RCC 7860 (cell line): ENCODE results near the gene HOXB5.

Experiments used
- DNase-seq: peaks from one replicate; pipeline ENCODE4 v3.0.0-alpha.2; 2015; ENCODE audit warnings: low spot score
- FAIRE-seq: peaks from 2 replicates; lab custom pipeline; 2012; peaks lifted over from hg19 to GRCh38; lab: Jason Lieb, UNC

The HOXB5 gene

GRCh38 chr17:48551596-48552465 is 41.7 kb downstream of the HOXB5 start:
- DNase-seq: no peak
- no peak for FAIRE-seq

DNA sequence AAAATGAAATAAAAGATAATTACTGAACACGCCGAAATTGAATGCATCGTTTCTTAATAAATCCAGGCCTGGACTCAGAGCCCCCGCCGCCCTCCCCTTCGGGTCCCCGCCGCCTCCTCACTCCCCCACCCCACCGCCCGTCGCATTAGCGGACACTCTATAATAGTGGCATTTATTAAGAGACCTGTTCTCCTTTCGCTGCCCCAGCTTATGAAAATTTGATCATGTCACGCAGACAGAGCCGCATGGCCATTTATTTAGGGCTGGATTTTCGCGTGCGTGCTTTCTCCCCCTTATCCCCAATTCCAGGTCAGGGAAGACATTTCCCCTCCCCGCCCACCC is 42.4 kb downstream of the HOXB5 start:
- DNase-seq (no peak), FAIRE-seq (no peak)

- FAIRE-seq: no peak
These were observed 42.9 kb downstream of the HOXB5 start for GRCh38 chr17:48550502-48551213.

DNA sequence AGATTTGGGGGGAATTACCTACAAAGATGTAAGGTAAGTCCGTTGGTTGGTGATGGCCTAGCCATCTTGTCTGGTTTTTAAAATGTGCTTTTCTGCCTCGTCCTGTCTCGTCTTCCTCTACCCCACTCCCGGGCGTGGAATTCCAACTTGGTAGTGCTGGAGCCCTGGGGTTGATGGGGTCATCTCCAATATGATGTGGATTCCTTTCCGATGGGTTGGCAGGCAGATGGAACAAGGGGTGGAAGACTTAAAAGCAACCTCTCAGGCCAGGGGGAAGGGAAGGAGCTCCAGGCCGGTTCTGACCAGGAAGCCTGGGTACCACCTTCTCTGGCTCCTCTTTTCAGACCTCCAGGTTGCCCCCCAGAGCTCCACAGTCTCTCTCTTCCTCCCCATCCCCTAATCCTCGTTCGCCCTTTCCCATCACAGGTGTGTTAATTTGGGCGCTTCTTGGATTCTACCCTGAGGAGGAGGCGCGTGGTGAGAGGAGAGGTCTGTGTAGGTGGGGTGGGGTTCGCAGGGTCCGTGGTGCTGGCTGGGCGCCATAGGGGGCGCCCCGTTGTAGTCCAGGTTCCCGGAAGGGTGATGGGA is 43.6 kb downstream of the HOXB5 start:
- DNase-seq (no peak), FAIRE-seq (no peak)

More at GRCh38 chr17:48550502-48551213, 42.9 kb downstream of the HOXB5 start:
- no peak for DNase-seq

DNA sequence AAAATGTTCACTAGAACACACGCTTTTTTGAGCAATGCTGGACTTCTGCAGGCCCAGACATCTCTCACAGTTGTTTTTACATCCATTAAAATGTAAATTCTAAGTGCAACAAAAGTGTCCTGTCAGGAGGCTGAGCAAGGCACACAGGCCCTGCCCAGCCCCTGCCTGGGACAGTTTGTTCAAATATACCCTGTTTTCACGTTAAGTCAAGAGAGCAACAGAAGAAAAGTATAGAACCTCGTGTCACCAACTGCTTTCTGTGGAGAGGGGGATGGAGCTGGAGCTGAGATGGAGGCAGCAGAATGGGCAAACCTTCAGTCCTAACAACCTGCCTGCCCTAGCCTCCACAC is 44.3 kb downstream of the HOXB5 start:
- no peak for DNase-seq
- no peak for FAIRE-seq

GRCh38 chr17:48548523-48549280 is 44.9 kb downstream of the HOXB5 start:
- FAIRE-seq: no peak

GRCh38 chr17:48547808-48548522 is 45.6 kb downstream of the HOXB5 start:
- FAIRE-seq (no peak), DNase-seq (no peak)

More at GRCh38 chr17:48548523-48549280, 44.9 kb downstream of the HOXB5 start:
- DNase-seq: no peak

DNA sequence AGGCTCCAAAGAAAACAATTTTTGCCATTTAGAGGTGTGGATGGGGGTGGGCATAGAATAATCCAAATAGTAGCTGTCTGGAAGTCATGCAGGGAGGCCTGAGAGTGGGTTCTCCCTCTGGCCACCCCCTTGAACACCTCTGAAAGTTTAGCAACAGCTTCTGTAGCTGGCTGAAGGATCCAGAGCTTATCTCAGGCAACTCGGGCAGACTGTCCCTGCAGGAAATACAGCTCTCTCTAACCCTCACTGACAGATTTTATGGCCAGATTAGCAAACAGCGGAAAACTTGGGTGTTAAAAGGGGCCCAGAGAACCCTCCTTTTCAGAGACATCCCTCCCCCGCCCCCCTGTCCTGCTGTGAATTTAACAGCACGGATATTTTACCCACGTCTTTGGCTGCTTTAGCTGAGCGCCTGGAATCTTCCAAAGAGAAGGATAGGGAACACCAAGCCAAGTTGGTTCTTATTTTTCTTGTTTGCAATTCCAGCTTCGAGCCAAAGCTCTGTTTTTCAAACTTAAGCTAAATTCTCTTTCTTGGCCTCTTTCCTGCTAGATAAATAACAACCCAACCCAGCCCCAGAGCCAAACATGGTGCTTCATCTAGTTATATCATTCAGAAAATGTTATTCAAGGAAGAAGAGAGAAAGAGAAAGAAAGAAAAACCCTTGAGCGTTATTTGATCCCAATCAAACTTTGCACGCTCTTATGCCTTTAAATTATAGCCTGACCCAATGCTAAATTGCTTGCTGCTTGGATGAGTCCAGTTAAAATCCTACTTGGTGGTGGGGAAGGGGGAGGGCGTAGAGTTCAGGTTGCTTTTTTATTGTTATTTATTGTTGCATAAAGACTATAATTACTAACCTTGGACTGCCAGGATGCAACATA is 46.4 kb downstream of the HOXB5 start:
- no peak for FAIRE-seq

GRCh38 chr17:48546137-48546923 is 47.2 kb downstream of the HOXB5 start:
- DNase-seq (no peak), FAIRE-seq (no peak)

More for the DNA sequence above, 46.4 kb downstream of the HOXB5 start:
- DNase-seq: no peak

DNA sequence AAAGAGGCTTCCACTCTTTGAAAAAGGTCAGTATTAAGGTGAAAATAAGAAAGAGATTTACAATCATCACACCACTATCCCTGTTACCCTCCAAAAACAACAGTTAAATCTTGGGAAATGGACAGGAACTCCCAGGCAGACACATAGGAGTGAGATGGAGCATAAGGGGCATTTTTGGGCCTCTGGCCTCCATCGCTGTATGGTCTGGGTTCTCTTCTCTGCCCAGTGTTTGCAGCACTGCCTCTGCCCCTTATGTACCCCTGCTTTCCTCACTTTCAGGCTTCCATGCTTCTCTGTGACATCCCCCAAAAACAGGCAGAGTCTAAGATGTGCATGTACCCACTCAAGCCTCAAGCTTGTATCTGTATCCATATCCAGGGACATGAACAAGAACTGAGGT is 48.0 kb downstream of the HOXB5 start:
- DNase-seq: no peak
- no peak for FAIRE-seq

- no peak for DNase-seq
These were observed 48.6 kb downstream of the HOXB5 start, which contains the start of gene HOXB2 for GRCh38 chr17:48545022-48545375. TSS of gene HOXB2 (minus strand) at chr17:48545109. CDS start at chr17:48544911, 198 bp downstream.

DNA sequence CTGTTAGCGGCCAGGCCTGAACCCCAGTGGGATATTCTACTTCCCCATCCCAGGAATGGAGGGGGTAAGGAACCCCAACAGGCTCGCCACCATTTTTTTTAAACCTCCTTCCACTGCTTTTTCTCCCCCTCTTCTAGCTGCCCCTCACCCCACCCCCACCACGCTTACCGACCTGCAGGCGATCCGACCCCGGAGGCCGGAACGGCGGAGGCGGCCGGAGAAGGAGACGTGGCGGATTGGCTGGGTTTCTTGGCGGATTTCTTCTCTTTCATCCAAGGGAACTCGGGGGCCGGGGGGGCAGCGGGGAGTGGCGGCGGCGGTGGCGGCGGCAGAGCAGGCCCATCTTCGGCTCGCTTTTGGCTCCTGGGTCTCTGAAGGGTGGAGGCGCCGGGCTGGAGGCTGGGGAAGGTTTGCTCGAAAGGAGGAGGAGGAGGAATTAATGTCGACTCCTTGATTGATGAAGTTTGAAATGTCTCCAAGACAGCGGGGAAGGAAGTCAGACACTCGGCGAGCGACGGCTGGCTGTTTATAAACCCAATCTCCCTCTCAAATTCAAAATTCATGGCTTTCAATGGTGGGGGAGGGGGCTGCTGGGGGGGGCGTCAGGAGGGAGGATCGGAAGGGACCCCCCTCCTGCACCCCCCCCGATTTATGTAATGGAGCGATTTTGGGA is 49.1 kb downstream of the HOXB5 start:
- peak; percentile 44 for DNase-seq
- no peak for FAIRE-seq

More at GRCh38 chr17:48545022-48545375, 48.6 kb downstream of the HOXB5 start, which contains the start of gene HOXB2:
- FAIRE-seq: no peak

GRCh38 chr17:48543854-48544348 is 49.7 kb downstream of the HOXB5 start:
- no peak for FAIRE-seq
- DNase-seq: peak; percentile 16

- FAIRE-seq: no peak
- peak; percentile 44 for DNase-seq
These were observed 50.3 kb downstream of the HOXB5 start for GRCh38 chr17:48543107-48543853.

DNA sequence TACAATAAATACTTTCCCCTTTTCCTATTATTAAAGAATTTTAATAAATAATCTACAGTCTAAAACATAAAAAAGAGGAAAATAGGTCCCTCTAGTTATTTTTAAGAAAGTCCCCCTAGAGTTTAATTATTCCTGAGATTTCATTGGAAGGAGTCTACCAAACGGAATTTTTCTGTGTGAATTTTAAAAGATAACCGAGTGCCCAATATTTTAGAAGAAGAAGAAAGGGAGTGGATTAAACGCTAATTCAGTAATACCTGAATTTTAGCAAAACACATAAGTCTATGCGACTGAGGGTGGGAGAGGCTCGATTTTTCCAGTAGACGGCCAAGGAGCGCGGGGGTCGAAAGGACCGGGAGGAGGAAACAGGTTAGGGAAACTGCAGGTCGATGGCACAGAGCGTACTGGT is 50.9 kb downstream of the HOXB5 start:
- FAIRE-seq (peak; percentile 45), DNase-seq (peak; percentile 27)

DNA sequence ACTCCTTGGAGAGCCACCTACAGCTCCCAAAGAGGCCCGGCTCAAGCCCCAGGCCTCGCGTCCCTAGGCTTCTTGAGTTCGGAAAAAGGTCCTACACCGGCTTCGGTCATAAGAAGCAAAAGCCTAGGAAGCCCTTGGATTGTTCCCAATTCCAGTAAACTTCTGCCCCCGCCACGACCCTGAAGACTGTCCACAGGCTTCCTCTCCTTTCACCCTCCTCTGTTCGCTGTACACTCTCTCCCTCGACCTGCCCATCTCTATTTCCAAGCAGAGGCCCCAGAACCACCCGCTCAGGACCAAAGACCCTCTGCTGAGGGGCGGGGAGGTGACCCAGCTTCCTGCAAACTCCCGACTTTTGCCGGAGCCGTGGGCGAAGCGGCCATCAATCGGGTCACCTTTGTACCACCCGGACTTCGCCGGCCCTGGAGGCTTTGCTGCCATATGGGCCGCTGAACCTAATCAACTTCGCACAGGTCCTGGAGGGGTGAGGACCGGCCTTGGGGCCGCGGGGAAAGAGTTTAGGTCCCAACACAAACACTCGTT is 51.4 kb downstream of the HOXB5 start:
- DNase-seq: peak; percentile 20
- FAIRE-seq: no peak
